ENCODE data around the gene TACC3.

DNA sequence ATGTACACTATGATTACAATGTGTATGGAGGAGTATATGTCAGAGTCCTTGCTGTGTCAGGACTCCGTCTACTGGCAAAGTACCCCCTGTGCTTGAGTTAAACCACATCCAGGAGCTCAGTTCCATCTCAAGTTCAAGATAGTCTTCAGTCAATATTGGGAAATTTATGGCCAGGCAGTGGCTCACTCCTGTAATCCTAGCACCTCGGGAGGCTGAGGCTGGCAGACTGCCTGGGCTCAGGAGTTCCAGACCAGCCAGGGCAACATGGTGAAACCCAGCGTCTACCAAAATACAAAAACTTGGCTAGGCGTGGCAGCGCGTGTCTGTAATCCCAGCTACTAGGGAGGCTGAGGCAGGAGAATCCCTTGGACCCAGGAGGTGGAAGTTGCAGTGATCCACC lies 15.0 kb upstream of the TACC3 start:
- TF ChIP-seq POLR2A (IDR thresholded peaks at IDR 0.05) (no peak), EP300 (IDR thresholded peaks at IDR 0.05) (no peak)
- TF ChIP-seq, protein P1, sequence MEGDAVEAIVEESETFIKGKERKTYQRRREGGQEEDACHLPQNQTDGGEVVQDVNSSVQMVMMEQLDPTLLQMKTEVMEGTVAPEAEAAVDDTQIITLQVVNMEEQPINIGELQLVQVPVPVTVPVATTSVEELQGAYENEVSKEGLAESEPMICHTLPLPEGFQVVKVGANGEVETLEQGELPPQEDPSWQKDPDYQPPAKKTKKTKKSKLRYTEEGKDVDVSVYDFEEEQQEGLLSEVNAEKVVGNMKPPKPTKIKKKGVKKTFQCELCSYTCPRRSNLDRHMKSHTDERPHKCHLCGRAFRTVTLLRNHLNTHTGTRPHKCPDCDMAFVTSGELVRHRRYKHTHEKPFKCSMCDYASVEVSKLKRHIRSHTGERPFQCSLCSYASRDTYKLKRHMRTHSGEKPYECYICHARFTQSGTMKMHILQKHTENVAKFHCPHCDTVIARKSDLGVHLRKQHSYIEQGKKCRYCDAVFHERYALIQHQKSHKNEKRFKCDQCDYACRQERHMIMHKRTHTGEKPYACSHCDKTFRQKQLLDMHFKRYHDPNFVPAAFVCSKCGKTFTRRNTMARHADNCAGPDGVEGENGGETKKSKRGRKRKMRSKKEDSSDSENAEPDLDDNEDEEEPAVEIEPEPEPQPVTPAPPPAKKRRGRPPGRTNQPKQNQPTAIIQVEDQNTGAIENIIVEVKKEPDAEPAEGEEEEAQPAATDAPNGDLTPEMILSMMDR (IDR thresholded peaks at IDR 0.05): no peak
